CD4-positive, alpha-beta memory T cell (primary cell): ENCODE measurements around the gene RUNX2. TPM values are rescaled to one million over a fixed set of nuclear protein-coding genes. Genes with fewer than 3 reads are reported as not detected.

Source experiments
- CTCF ChIA-PET: fragments of 350-600 bp; sonication (Branson Sonifier 250); formaldehyde crosslinking; loops from one replicate; lab custom pipeline; 2021; ENCODE audit warnings: inconsistent platforms; ENCODE audit not compliant: partially characterized antibody; lab: Charles Lee
- POLR2A ChIA-PET: fragments of 350-600 bp; sonication (Branson Sonifier 250); formaldehyde crosslinking; loops from one replicate; lab custom pipeline; 2021; ENCODE audit not compliant: partially characterized antibody; lab: Charles Lee
- DNase-seq, 5 donors: peaks; one replicate each; pipeline versions ENCODE4 v3.0.0 to v3.0.0-alpha.2; 2020 to 2022; ENCODE audit warnings: mixed read lengths in 1 of 5
- H3K27ac ChIP-seq: one replicate; pipeline ENCODE4 v1.7.0; 2013; ENCODE audit warnings: low read depth, low read length
- H3K27me3 ChIP-seq: 2 replicates; pipeline ENCODE4 v1.7.0; 2013; ENCODE audit warnings: mild to moderate bottlenecking, low read length, moderate library complexity; ENCODE audit not compliant: insufficient read depth
- H3K36me3 ChIP-seq: 2 replicates; pipeline ENCODE4 v1.7.0; 2013; ENCODE audit warnings: mild to moderate bottlenecking, low read length, moderate library complexity; ENCODE audit not compliant: insufficient read depth
- H3K4me1 ChIP-seq: 2 replicates; pipeline ENCODE4 v1.7.0; 2013; ENCODE audit warnings: mild to moderate bottlenecking, low read length, moderate library complexity; ENCODE audit not compliant: insufficient read depth
- H3K4me3 ChIP-seq, 2 donors: one replicate each; pipeline ENCODE4 v1.7.0; 2013; ENCODE audit warnings: low read length in 2 of 2, mild to moderate bottlenecking in 1 of 2
- H3K9me3 ChIP-seq, 2 donors: one replicate each; pipeline ENCODE4 v1.7.0; 2013; ENCODE audit warnings: low read length in 2 of 2, control low read depth in 1 of 2; ENCODE audit not compliant: control insufficient read depth in 1 of 2
- H3K27ac Mint-ChIP-seq, 7 donors: one replicate each; pipeline ENCODE4 v1.8.0; 2020 to 2021; ENCODE audit warnings: mixed read lengths in 7 of 7, mild to moderate bottlenecking in 6 of 7, inconsistent platforms in 3 of 7, moderate library complexity in 3 of 7
- H3K27me3 Mint-ChIP-seq, 2 donors: one replicate each; pipeline ENCODE4 v1.8.0; 2020 to 2021; ENCODE audit warnings: mixed read lengths in 2 of 2
- H3K36me3 Mint-ChIP-seq, 2 donors: one replicate each; pipeline ENCODE4 v1.8.0; 2020 to 2021; ENCODE audit warnings: mixed read lengths in 2 of 2, inconsistent platforms in 1 of 2, mild to moderate bottlenecking in 1 of 2
- H3K4me1 Mint-ChIP-seq, 4 donors: one replicate each; pipeline ENCODE4 v1.8.0; 2020 to 2021; ENCODE audit warnings: mixed read lengths in 4 of 4, mild to moderate bottlenecking in 1 of 4
- H3K4me3 Mint-ChIP-seq, 8 donors: one replicate each; pipeline ENCODE4 v1.8.0; 2020 to 2021; ENCODE audit warnings: mixed read lengths in 8 of 8, mild to moderate bottlenecking in 7 of 8, moderate library complexity in 6 of 8, inconsistent platforms in 3 of 8
- H3K9me3 Mint-ChIP-seq, 8 donors: one replicate each; pipeline ENCODE4 v1.8.0; 2020 to 2021; ENCODE audit warnings: mixed read lengths in 8 of 8, mild to moderate bottlenecking in 5 of 8, inconsistent platforms in 3 of 8, moderate library complexity in 1 of 8
- intact Hi-C: fragments of 100-400 bp; cut with micrococcal nuclease; formaldehyde crosslinking; loops from one replicate; pipeline ENCODE4 v1.15.1; 2023
- polyA plus RNA-seq, 2 donors: library from polyadenylated mRNA; unstranded; fragments of 300-500 nt; fragmentation: Illumina TruSeq; gene quantifications; one replicate each; pipeline ENCODE4 v1.2.3, GENCODE V29; 2021
- total RNA-seq, 2 experiments: library from RNA; stranded (reverse); gene quantifications; one replicate each; pipeline ENCODE4 v1.2.3, GENCODE V29; 2021

The RUNX2 gene
- total and polyA plus RNA-seq, 4 experiments from 2014 or later: 4.5 to 26.6 (median 23.3) TPM

DNA sequence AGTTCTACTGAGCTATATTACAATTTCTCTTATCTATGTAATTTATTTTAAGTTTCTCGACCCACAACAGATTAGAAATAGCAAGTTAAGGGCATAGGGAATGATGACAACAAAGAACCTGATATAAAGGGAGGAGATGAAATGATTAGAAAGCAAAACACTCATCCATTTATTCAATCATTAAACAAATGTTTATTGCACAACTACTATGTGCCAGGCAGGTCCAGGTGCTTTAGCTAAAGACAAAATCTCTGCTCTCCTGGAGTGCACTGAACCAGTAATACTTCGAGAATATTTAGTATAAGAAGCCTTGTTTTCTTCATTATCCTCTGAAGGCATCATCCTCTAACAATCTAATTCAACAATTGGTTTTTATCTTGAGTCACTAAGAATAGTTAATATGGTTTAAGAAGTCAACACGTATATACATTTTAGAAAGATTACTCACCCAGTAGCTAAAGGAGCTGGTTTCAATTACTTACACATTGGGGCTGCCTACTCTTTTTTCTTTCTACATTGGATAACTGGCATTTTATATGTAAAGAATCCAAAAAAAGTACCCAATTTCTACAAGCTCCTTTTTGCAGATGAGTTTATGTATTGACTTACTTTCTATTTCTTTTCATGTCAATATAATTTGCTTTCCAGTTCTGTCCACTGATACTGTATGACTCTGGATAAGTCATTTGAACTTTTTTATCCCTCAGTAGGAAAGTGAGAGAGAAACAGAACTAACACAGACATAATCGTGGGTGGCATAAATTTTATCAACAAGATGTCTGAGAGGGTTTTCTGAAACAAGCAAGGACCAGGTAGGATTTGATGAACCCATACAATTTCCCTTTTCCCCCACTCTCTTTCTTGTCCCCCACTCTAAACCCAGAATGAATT, 375.0 kb downstream of the RUNX2 start:
- Histone ChIP-seq H3K36me3 (no peaks in the 10 kb centered on the region), H3K27me3 (no peaks in the 10 kb centered on the region), H3K9me3 (no peaks in the 10 kb centered on the region), H3K4me3 (no peak overlapping the region), H3K27ac (no peak overlapping the region), H3K4me1 (no peaks in the 10 kb centered on the region)
- Mint-ChIP-seq H3K27ac (no peak overlapping the region), H3K27me3 (no peaks in the 10 kb centered on the region), H3K9me3 (no peaks in the 10 kb centered on the region), H3K4me1 (no peaks in the 10 kb centered on the region), H3K4me3 (no peak overlapping the region), H3K36me3 (no peaks in the 10 kb centered on the region)
- no peak for DNase-seq
- ChIA-PET CTCF (interaction anchor here (0.7 to 2.5 kb wide), 3 partner anchors 12 to 281 kb away, joined by 3 to 11 read pairs (median 4); no protein-coding TSS in a partner anchor), POLR2A (interaction anchor here (1.6 kb wide), 1 partner anchor 11 kb away, joined by 4 read pairs; no protein-coding TSS in a partner anchor)
- intact Hi-C loops: no loop called here

DNA sequence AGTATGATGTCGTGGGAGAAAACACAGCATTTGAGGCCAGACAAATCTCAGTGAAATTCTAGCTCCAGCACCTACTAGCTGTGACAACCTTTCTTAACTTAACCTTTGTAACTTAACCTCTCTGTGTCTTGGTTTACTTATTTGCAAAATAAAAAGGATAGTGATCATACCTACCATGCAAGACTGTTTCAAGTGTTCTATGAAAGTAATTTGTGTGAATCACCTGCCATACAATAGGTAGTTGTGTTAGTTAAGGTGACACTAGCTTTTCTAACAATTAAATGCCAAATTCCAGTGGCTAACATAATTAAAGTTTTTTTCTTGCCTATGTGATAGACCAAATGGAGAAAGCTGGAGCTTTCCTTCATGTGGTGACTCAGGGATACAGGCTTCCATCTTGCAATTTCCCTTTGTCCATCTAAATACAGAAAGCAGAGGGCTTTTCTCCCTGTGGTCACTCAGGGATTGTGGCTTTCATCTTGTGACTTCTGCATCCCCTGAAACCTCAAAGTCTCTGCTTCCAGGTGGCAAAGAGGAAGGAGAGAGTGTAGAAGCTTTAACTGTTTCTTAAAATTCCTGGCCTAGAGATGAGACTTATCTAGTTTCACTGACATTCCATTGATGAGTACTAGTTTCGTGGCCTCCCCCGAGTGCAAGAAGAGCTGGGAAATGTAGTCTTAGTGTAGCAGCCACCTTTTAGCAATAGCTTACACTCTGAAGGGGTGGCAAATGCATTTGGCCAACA, 376.1 kb downstream of the RUNX2 start:
- Mint-ChIP-seq H3K36me3 (no peaks in the 10 kb centered on the region), H3K27me3 (no peaks in the 10 kb centered on the region), H3K4me3 (no peak overlapping the region), H3K9me3 (no peaks in the 10 kb centered on the region), H3K27ac (no peak overlapping the region), H3K4me1 (no peaks in the 10 kb centered on the region)
- no peak overlapping the region for H3K27ac ChIP-seq
- ChIA-PET POLR2A (interaction anchor here (1.0 kb wide), 1 partner anchor 282 kb away, joined by 3 read pairs; no protein-coding TSS in a partner anchor), CTCF (interaction anchor here (0.5 to 2.5 kb wide), 2 partner anchors 10 to 1113 kb away, joined by 3 to 11 read pairs; no protein-coding TSS in a partner anchor)
- no peaks in the 10 kb centered on the region for H3K36me3 ChIP-seq
- H3K9me3 ChIP-seq: no peaks in the 10 kb centered on the region
- H3K4me1 ChIP-seq: no peaks in the 10 kb centered on the region
- H3K4me3 ChIP-seq: no peak overlapping the region
- no peaks in the 10 kb centered on the region for H3K27me3 ChIP-seq
- DNase-seq: no peak
- intact Hi-C loops: no loop called here

DNA sequence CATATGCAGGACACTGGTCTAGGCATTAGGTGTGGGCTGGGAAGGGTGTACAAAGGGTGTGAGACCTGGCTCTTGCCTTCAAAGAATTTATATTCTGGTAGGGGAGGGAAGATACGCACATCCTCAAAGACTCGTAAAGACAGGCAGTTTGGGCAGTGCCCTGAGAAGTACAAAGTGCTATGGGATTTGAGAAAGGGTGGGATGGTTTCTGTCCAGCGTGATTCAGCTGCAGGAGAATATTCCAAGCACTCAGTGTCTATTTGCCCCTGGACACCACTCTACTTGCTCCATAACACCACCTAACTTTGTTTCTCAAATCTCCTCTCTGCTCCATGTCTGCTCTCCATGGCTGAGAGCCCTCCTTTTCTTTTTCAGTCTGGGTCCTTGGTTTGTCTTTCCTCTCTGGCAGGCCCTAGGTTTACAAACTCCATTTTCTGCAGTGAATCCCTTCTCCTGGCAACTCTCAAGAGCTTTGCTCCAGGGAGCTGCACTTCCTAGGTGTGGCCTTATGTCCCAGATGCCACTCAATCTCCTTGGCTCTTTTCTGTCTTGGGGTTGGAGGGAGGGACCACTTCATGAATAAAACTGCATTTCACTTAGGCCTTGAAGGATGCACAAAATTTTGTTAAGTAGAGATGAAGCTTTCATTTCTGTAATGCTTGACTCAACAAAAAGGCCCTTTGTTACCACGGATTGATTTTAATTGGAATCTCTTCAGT, 377.2 kb downstream of the RUNX2 start:
- no peak overlapping the region for H3K27ac ChIP-seq
- peak overlapping the region in 1 of 7 donors; percentile 25 for H3K27ac Mint-ChIP-seq
- no peak overlapping the region for H3K4me3 Mint-ChIP-seq
- DNase-seq: no peak
- intact Hi-C loops: no loop called here
- peaks cover 4% of the 10 kb centered on the region for H3K4me1 ChIP-seq
- ChIA-PET POLR2A (interaction anchor here (0.8 to 1.0 kb wide), 2 partner anchors 28 to 283 kb away, joined by 3 read pairs; no protein-coding TSS in a partner anchor), CTCF (interaction anchor here (1.2 kb wide), 1 partner anchor 9 kb away, joined by 3 read pairs; no protein-coding TSS in a partner anchor)
- H3K4me3 ChIP-seq: no peak overlapping the region
- no peaks in the 10 kb centered on the region for H3K9me3 ChIP-seq
- no peaks in the 10 kb centered on the region for H3K27me3 ChIP-seq
- H3K9me3 Mint-ChIP-seq: no peaks in the 10 kb centered on the region
- no peaks in the 10 kb centered on the region for H3K36me3 Mint-ChIP-seq
- H3K4me1 Mint-ChIP-seq: peaks cover 2 to 7% (median 3%) of the 10 kb centered on the region in 4 donors
- H3K27me3 Mint-ChIP-seq: no peaks in the 10 kb centered on the region
- no peaks in the 10 kb centered on the region for H3K36me3 ChIP-seq

DNA sequence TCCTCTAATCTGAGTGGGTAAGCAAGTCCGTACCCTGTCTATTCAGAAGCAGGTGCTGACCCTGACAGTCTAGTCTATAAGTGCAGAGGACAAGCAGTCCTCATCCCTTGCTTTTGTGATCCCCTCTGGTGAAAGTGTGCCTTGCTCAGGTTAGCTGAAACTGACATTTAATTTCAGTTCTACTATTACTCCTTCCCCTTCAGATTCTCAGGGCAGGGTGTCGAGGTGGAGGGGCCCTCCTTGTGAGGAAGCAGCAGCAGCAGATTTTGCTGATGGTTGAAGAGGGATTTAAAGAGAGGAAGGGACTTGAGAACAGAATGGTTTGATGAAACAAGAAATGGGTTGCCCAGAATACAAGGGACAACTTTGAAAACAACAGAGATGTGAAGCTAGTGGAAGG, 378.2 kb downstream of the RUNX2 start:
- H3K27ac ChIP-seq: no peak overlapping the region
- peaks cover 11% of the 10 kb centered on the region for H3K4me1 ChIP-seq
- CTCF ChIA-PET: interaction anchor here (1.1 to 1.2 kb wide), 2 partner anchors 8 kb away, joined by 3 read pairs; no protein-coding TSS in a partner anchor
- H3K4me3 Mint-ChIP-seq: no peak overlapping the region
- no peaks in the 10 kb centered on the region for H3K9me3 ChIP-seq
- no peaks in the 10 kb centered on the region for H3K9me3 Mint-ChIP-seq
- H3K36me3 Mint-ChIP-seq: no peaks in the 10 kb centered on the region
- H3K4me3 ChIP-seq: no peak overlapping the region
- H3K4me1 Mint-ChIP-seq: peaks cover 8 to 14% (median 11%) of the 10 kb centered on the region in 4 donors
- H3K36me3 ChIP-seq: no peaks in the 10 kb centered on the region
- POLR2A ChIA-PET: no interaction called here
- no peak for DNase-seq
- no peaks in the 10 kb centered on the region for H3K27me3 ChIP-seq
- no peak overlapping the region for H3K27ac Mint-ChIP-seq
- no peaks in the 10 kb centered on the region for H3K27me3 Mint-ChIP-seq
- intact Hi-C loops: no loop called here

DNA sequence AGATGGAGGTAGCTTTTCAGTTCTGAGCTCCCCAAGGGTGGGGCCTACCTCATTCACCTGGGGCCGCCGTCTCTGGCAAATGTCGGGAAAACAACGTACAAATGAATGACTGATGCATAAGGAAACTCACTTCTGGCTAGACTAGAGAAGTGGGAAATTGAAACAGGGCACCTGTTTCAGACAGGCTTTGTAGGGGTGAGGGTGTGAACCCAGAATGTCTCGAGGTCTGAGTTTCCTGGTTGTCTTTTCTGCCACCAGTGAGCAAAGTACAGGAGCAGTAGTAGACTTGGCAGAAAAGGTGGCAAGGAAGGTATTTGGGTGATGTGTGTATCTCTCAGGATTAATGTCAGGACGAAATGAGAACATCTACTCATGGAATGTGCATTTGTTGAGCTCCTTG, 379.0 kb downstream of the RUNX2 start:
- no peak for DNase-seq
- POLR2A ChIA-PET: no interaction called here
- H3K4me1 Mint-ChIP-seq: peaks cover 8 to 14% (median 11%) of the 10 kb centered on the region in 4 donors
- H3K9me3 Mint-ChIP-seq: no peaks in the 10 kb centered on the region
- H3K27ac ChIP-seq: no peak overlapping the region
- no peak overlapping the region for H3K4me3 Mint-ChIP-seq
- H3K36me3 Mint-ChIP-seq: no peaks in the 10 kb centered on the region
- CTCF ChIA-PET: interaction anchor here (1.1 kb wide), 2 partner anchors 9 to 330 kb away, joined by 3 to 4 read pairs; partner anchors contain the start of gene SUPT3H
- H3K36me3 ChIP-seq: no peaks in the 10 kb centered on the region
- H3K4me3 ChIP-seq: no peak overlapping the region
- H3K27me3 ChIP-seq: no peaks in the 10 kb centered on the region
- H3K27ac Mint-ChIP-seq: no peak overlapping the region
- H3K9me3 ChIP-seq: no peaks in the 10 kb centered on the region
- H3K4me1 ChIP-seq: peaks cover 11% of the 10 kb centered on the region
- intact Hi-C loops: no loop called here
- no peaks in the 10 kb centered on the region for H3K27me3 Mint-ChIP-seq

DNA sequence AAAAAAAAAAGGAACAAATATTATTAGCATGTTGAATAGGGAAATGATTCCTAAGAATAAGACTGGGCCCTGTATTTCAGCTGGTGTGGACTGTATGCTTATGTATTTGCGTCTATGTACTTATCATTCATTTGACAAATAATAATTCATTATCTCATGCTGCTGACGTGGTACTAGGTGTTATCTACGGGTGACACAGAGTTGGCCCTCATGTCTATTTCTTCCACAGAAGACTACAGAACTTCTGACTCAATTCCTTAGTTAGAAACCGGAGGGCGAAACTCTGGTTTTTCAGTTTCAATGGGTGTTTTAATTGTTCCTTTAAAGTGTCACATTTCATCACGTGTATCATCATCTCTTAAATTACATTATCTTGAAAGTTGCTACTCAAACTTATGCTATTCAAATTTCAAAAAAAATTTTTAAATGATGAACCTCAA, 381.7 kb downstream of the RUNX2 start:
- Mint-ChIP-seq H3K36me3 (no peaks in the 10 kb centered on the region), H3K27ac (no peak overlapping the region), H3K9me3 (no peaks in the 10 kb centered on the region), H3K27me3 (peaks cover 0 to under 1% of the 10 kb centered on the region in 2 donors), H3K4me3 (no peak overlapping the region), H3K4me1 (peaks cover 17 to 26% (median 20%) of the 10 kb centered on the region in 4 donors)
- Histone ChIP-seq H3K9me3 (no peaks in the 10 kb centered on the region), H3K4me1 (peaks cover 20% of the 10 kb centered on the region), H3K36me3 (no peaks in the 10 kb centered on the region), H3K27me3 (no peaks in the 10 kb centered on the region), H3K27ac (no peak overlapping the region), H3K4me3 (no peak overlapping the region)
- ChIA-PET CTCF (no interaction called here), POLR2A (no interaction called here)
- no peak for DNase-seq
- intact Hi-C loops: loop anchor here (10.0 kb wide), 1 partner anchor 735 kb away; no protein-coding TSS in a partner anchor
